Tibial nerve (tissue), 4 donors: Measurements from ENCODE around the gene FZD4. TPM values are rescaled to one million over a fixed set of nuclear protein-coding genes. Genes with fewer than 3 reads are reported as not detected.
"Not testable (repeated sequence)": the region's sequence is repeated elsewhere in the genome, so short reads cannot be mapped to it uniquely, and the experiment has no call there.

Experiments
- DNase-seq, 2 donors: peaks; one replicate each; pipeline ENCODE4 v3.0.0-alpha.2; 2019; ENCODE audit warnings: low spot score in 2 of 2
- H3K27ac ChIP-seq, 4 donors: fragments of 200-600 bp; sonication (generic) in 3 of 4; one replicate each; pipeline ENCODE4 v1.5.1; 2017 to 2019; ENCODE audit warnings: mild to moderate bottlenecking in 1 of 4
- H3K27me3 ChIP-seq, 2 donors: fragments of 200-600 bp; sonication (generic) in 1 of 2; one replicate each; pipeline versions ENCODE4 v1.5.1 to v1.6.0; 2017 to 2019
- H3K36me3 ChIP-seq, 3 donors: fragments of 200-600 bp; sonication (generic); one replicate each; pipeline ENCODE4 v1.5.1; 2018 to 2019
- H3K4me1 ChIP-seq, 4 donors: fragments of 200-600 bp; sonication (generic) in 3 of 4; one replicate each; pipeline ENCODE4 v1.5.1; 2017 to 2019
- H3K4me3 ChIP-seq, 4 donors: fragments of 200-600 bp; sonication (generic) in 3 of 4; one replicate each; pipeline ENCODE4 v1.5.1; 2017 to 2019; ENCODE audit warnings: mild to moderate bottlenecking in 1 of 4, moderate library complexity in 1 of 4
- H3K9me3 ChIP-seq, 4 donors: fragments of 200-600 bp; sonication (generic) in 3 of 4; one replicate each; pipeline ENCODE4 v1.5.1; 2017 to 2019
- CTCF ChIP-seq, 5 experiments: fragments of 200-600 bp in 3 of 5; fragments of 450-650 bp in 2 of 5; sonication (generic) in 3 of 5; IDR thresholded peaks; one replicate each; pipeline ENCODE4 v1.5.1; 2016 to 2019; ENCODE audit warnings: antibody characterized with exemption in 5 of 5, mild to moderate bottlenecking in 3 of 5, moderate library complexity in 2 of 5
- EP300 ChIP-seq, 2 donors: sonication (generic); formaldehyde crosslinking; IDR thresholded peaks; one replicate each; pipeline ENCODE4 v1.6.1; 2017; ENCODE audit warnings: antibody characterized with exemption in 2 of 2, mild to moderate bottlenecking in 1 of 2
- POLR2A ChIP-seq, 2 donors: fragments of 450-650 bp; IDR thresholded peaks; one replicate each; pipeline ENCODE4 v1.6.1; 2017; ENCODE audit warnings: antibody characterized with exemption in 2 of 2, mild to moderate bottlenecking in 2 of 2, moderate library complexity in 2 of 2
- WGBS, 2 donors: methylation state at CpG; one replicate each; pipeline ENCODE4 v1.1.5; 2018; 5-methylcytosine and 5-hydroxymethylcytosine counted together
- total RNA-seq, 4 donors: library from RNA; depleted of rRNA; stranded (reverse); fragments of >200 nt; gene quantifications; one replicate each; pipeline ENCODE4 v1.1.0, GENCODE V29; 2016

The FZD4 gene
- total RNA-seq, 4 donors from 2014 or later: 66.8 to 106 (median 80.4) TPM

- 0 to 9% methylated on average over 1 of the region's 1 CpG for WGBS, 2 donors
- H3K4me3 ChIP-seq: no peak overlapping the region
- TF ChIP-seq EP300 (IDR thresholded peaks at IDR 0.05) (peak in 1 of 2 donors; percentile 41), CTCF (IDR thresholded peaks at IDR 0.05) (no peak), POLR2A (IDR thresholded peaks at IDR 0.05) (no peak)
- peaks cover 0 to 12% (median 0%) of the 10 kb centered on the region in 3 donors for H3K36me3 ChIP-seq
- H3K9me3 ChIP-seq: peaks cover 0 to 6% (median 0%) of the 10 kb centered on the region in 4 donors
- no peaks in the 10 kb centered on the region for H3K27me3 ChIP-seq
- DNase-seq: peak in 1 of 2 donors; percentile 17
- peak overlapping the region; percentile 8 to 79 (median 64) for H3K27ac ChIP-seq
- peaks cover 0 to 54% (median 7%) of the 10 kb centered on the region in 4 donors for H3K4me1 ChIP-seq
Measured at GRCh38 chr11:86916330-86916729, 38.9 kb downstream of the FZD4 start.

GRCh38 chr11:86915850-86916249 lies 39.3 kb downstream of the FZD4 start:
- not testable (repeated sequence) for H3K4me3 ChIP-seq, DNase-seq, H3K27me3 ChIP-seq, H3K9me3 ChIP-seq
- WGBS, 2 donors: 13 to 27% methylated on average over 1 of the region's 1 CpG
- peaks cover 0 to 54% (median 7%) of the 10 kb centered on the region in 4 donors for H3K4me1 ChIP-seq
- H3K27ac ChIP-seq: peak overlapping the region; percentile 8 to 79 (median 64)
- H3K36me3 ChIP-seq: peaks cover 0 to 12% (median 0%) of the 10 kb centered on the region in 3 donors

- H3K27me3 ChIP-seq: no peaks in the 10 kb centered on the region
- DNase-seq: no peak
- H3K9me3 ChIP-seq: peaks cover 0 to 6% (median 0%) of the 10 kb centered on the region in 4 donors
- TF ChIP-seq POLR2A (IDR thresholded peaks at IDR 0.05) (no peak), EP300 (IDR thresholded peaks at IDR 0.05) (no peak), CTCF (IDR thresholded peaks at IDR 0.05) (no peak)
- H3K36me3 ChIP-seq: peaks cover 0 to 12% (median 0%) of the 10 kb centered on the region in 3 donors
- H3K4me3 ChIP-seq: no peak overlapping the region
- H3K27ac ChIP-seq: peak overlapping the region in 1 of 4 donors; percentile 71
- peaks cover 0 to 53% (median 7%) of the 10 kb centered on the region in 4 donors for H3K4me1 ChIP-seq
- 75 to 77% methylated on average over 6 of the region's 6 CpGs for WGBS, 2 donors
Measured at GRCh38 chr11:86914865-86915519, 40.2 kb downstream of the FZD4 start.

- Histone ChIP-seq H3K27ac (no peak overlapping the region), H3K4me3 (no peak overlapping the region), H3K36me3 (peaks cover 0 to 12% (median 0%) of the 10 kb centered on the region in 3 donors), H3K27me3 (no peaks in the 10 kb centered on the region), H3K4me1 (peaks cover 0 to 26% (median 6%) of the 10 kb centered on the region in 4 donors), H3K9me3 (peaks cover 0 to 6% (median 0%) of the 10 kb centered on the region in 4 donors)
- DNase-seq: no peak
- WGBS, 2 donors: 42 to 47% methylated on average over 1 of the region's 1 CpG
- TF ChIP-seq EP300 (IDR thresholded peaks at IDR 0.05) (no peak), CTCF (IDR thresholded peaks at IDR 0.05) (no peak), POLR2A (IDR thresholded peaks at IDR 0.05) (no peak)
Measured at GRCh38 chr11:86912238-86912637, 43.0 kb downstream of the FZD4 start.

- Histone ChIP-seq H3K27me3 (no peaks in the 10 kb centered on the region), H3K36me3 (peaks cover 0 to 12% (median 0%) of the 10 kb centered on the region in 3 donors), H3K27ac (no peak overlapping the region), H3K4me1 (peaks cover 0 to 9% (median 0%) of the 10 kb centered on the region in 4 donors), H3K4me3 (no peak overlapping the region), H3K9me3 (peaks cover 0 to 6% (median 0%) of the 10 kb centered on the region in 4 donors)
- 89 to 92% methylated on average over 3 of the region's 3 CpGs for WGBS, 2 donors
- TF ChIP-seq CTCF (IDR thresholded peaks at IDR 0.05) (no peak), EP300 (IDR thresholded peaks at IDR 0.05) (no peak), POLR2A (IDR thresholded peaks at IDR 0.05) (no peak)
- DNase-seq: no peak
Measured at GRCh38 chr11:86910592-86910991, 44.6 kb downstream of the FZD4 start.
